ENCODE measurements around the gene KCNN3.
"Not testable (repeated sequence)": the region's sequence is repeated elsewhere in the genome, so short reads cannot be mapped to it uniquely, and the experiment has no call there.

KCNN3 gene

DNA sequence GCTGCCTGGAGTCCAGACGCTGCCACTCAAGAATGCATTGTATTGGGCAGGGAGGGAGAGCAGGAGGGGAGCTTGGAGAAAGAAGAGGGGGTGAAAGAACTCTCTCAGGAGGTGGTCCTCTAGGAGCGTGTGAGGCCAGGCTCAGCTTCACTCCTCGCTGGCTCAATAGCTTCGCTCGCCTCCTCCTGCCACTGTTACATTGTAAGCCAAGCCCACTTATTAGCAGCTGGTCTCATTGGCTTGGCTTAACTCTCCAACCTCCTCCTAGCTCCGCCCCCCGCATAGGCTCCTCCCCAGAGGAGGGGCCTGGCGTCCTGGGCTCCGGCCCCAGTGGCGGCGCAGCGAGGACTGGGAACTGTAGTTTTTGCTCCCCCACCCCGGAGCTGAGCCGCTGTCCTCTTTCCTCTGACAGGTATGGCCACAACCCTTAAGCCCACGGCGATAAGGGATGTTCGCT, at the start of gene KCNN3:
KCNN3 (minus strand) TSS at position 167 of the 457 bp plus-strand sequence. CDS start 317 bp downstream, outside the sequence.
- DNase-seq (ENCODE audit: low read depth): peak; percentile 79

DNA sequence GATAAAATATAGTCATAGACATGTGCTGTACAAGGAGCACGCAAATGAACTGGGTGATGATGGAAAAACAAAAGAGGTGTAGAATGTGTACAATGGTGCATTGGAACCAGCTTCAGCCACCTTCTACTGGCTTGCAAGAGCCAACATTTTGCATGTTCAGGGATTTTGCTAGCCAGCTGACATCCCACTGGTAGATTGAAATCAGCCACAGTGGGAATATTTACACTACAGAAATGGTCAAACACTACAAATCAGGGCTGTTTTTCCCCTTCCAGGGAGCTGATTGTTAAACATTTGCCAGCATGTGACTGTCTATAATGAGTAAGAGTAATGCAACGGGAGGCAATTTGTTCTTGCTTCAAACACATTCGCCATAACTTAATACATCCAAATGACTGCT, 43.2 kb upstream of the KCNN3 start:
- no peak for DNase-seq (ENCODE audit: low read depth)

DNA sequence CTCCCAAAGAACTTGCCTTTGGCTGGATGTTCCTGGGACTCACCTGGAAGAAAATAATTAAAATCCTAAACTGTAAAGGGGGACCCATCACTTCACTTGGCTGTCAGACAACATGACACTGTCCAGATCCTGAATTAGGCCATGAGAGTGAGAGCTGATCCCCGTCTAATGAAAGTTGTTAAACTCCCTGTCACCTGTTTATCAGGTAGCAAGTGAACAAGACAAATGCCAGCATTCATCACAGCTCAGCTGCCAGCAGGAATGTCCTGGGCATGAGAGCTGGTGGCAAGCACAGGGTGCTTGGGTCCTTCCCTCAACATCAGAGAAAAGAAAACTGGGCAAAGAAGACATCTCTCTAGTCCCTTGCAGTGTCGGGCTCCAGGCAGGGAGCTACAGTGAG, 42.7 kb upstream of the KCNN3 start:
- DNase-seq (ENCODE audit: low read depth): no peak

DNA sequence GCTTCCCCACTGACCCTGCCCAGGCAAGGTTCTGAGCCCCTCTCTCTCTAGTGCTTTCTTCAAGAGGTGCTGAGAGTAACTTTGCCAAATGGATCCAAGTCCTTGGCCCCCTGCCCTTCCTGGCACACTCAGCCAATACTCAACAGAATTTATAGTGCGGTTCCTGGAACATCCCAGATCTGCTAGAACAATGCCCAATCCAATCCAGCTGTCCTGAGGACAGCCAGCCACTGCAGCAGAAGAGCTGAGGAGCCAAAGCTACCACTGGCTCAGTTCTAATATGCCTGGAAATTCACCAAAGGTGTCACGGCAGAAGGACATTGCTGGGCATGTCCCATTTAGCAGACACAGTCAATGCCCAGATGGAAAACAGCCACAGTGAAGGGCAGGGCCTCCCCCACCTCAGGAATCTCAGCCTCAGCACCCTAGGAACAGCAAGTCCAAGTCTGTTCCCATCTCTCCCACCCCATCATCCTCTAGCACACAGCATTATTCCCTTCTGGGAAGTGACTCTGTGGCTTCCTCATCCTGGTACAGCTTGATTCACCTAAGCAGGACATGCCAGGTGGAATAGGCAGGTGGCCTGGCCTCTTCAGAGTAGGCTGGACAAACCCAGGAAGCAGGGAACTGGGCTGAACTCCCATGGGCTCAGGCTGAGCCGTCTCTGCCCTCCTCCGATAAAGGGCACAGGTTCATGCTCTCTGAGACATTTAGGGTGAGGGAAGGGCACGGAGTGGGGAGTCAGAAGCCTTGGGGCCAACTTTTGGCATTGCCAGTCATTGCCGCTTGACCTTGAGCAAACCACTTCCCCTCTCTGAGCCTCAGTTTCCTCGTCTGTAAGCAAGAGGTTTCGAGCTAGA, 41.8 kb upstream of the KCNN3 start:
- no peak for DNase-seq (ENCODE audit: low read depth)

DNA sequence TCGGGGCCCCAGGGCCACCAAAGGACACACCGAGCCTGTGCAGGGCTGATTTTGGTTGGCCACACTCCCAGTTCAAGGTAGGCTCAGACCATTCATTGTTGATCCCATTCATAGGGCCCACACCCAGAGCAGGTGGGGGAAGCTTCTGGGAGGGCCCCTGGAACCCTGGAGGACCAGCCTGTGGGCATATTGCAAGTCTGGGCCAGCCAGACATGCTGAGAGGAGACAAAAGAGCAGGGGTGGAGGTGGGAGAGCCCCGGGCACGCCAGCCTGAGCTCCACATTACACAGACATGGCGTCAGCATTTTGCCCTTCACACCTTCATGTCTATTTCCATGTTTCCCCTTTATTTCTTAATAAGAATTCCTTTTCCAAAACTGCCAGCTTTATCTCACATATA, 40.8 kb upstream of the KCNN3 start:
- no peak for DNase-seq (ENCODE audit: low read depth)

DNA sequence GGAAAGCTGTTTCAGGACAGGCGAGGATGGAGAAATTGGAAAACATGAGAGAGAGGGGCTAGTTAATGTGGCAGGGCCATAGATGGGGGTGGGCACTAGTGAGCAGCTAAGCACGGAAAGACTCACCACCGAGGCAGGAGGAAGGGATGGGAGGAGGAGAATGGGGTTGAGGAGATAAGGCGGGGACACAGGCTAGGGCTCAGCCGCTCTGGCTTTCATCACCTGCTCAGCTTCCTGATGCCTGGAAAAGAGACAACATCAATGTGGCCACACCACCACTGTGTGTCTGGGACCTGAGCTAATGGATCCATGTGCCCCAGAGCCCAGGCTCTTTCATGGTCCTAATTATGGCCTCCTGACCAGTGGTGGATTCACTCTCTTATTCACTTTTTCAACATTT, 38.9 kb upstream of the KCNN3 start:
- DNase-seq (ENCODE audit: low read depth): no peak

DNA sequence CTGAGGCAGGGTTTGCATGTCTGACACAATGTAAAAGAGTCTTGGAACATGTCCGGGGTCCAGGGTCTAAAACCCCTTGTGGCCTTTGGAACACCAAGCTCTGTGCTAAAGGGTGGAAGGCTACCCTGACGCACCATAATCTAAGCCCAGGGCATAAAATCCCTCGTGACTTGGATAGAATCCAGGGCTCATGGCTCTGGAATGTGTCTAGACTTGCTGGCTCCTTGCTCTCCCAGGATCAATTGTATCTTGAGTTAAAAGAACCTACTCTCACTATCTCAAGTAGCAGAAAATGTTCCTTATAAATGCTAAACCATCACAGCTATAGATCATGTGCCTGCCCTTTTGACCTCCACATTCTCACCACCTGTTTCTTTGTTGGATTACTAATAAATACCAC, 38.0 kb upstream of the KCNN3 start:
- DNase-seq (ENCODE audit: low read depth): not testable (repeated sequence)

DNA sequence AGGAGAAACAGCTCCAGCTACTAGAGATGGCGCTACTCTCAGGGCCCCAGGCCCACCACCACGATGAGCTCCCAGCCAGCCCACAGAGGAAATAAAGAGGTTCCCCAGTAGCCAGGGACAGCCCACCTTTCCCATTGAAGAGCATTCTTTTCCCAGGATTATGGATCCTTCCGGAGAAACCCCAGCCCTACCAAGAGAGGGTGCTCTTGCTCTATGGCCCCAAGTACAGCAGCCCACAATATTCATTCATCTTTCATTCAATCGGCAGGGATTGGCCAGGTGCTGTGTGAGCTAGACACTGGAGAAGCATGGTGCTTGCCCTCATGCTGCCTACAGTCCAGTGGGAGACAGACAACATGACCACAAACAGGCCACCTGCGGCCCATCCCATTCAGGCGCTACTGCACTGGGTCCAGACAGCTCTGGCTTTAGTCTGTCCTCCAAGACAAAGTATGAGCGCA, 36.6 kb upstream of the KCNN3 start:
- DNase-seq (ENCODE audit: low read depth): no peak

DNA sequence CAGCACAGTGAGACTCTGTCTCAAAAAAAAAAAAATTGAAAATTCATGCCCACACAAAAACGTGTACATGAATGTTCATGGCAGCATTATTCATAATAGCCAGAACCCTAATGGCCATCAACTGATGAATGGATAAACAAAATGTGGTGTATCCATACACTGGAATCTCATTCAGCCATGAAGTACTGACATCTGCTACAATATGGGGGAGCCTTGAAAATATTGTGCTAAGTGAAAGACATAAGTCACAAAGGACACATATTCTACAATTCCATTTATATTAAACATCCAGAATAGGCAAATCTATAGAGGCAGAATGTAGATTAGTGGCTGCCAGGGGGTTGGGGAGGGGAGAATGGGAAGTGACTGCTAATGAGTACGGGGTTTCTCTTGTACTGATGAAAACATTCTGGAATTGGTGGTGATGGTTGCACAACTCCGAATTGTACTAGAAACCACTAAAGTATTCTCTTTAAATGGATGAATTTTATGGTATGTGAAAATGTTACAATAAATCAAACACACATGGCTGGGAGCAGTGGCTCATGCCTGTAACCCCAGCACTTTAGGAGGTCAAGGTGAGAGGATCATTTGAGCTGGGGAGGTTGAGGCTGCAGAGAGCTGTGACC, 33.0 kb upstream of the KCNN3 start:
- no peak for DNase-seq (ENCODE audit: low read depth)

DNA sequence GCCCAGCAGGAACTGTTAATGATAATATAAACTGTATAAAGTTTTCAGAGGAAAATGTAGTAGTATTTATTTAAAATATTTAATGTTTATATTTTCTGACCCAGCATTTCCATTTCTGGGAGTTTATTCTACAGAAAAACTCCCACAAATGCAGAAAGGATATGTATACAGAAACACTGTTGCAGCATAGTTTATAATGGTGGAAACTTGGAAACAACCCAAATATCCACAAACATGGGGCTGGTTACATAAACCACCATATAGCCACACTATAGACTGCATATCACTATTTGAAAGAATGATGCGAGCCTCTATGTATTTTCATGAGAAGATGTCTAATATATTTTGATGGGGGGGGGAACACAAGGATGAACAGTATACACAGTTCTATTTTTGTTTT, 31.5 kb upstream of the KCNN3 start:
- DNase-seq (ENCODE audit: low read depth): no peak

DNA sequence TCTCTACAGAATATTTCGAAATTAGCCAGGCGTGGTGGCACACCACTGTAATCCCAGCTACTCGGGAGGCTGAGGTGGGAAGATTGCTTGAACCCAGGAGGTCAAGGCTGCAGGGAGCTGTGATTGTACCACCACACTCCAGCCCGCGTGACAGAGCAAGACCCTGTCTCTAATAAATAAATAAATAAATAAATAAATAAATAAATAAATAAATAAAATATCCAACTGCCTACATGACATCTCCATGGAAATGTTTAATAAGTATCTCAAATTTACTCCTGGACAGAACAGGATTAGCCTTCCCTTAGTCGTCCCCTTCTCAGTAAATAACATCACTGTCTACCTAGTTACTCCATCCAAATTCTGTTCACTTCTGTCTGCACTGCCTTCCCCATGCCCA, 29.0 kb upstream of the KCNN3 start:
- no peak for DNase-seq (ENCODE audit: low read depth)

DNA sequence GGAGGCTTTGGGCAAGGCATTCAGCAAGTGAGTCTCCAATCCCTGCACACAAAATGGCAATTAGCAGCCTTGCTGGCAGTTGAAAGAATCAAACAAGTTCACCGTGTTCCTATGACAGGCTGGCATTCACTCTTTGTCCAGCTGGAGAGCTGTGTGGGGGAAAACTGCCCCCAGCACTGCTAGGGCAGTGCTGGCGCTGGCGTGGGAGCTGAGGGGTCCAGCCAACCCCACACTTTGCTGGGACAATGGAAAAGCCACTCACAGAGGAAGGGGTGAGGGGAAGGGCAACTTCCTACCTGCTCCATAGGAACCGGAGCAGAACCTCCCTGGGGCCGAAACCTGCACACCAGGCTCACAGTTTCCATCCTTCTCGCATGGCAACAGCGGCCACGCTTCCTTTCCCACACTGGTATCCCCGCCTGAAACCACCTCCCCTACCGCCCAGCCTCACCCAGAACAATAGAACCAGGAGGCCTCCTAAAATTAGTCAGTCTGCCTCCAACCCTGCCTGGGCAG, 26.7 kb upstream of the KCNN3 start:
- DNase-seq (ENCODE audit: low read depth): no peak

DNA sequence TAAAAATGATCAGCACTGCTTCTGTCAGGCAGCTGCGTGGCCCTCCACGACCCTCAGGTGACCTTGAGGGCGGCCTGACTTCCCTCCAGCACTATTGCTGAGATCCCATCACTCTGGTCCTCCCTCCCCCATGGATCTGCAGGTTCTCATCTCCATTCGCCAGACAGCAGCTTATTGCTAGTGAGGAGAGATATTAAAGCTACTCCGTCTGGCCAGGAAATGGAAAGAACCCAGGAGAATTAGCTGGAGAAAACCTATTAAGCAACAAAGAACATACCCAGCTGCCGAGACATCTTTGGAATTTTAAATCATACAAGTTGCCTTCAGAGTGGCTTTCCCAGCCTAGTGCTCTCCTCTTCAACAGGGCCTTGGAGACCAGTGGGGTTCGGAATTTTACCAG, 25.7 kb upstream of the KCNN3 start:
- no peak for DNase-seq (ENCODE audit: low read depth)

DNA sequence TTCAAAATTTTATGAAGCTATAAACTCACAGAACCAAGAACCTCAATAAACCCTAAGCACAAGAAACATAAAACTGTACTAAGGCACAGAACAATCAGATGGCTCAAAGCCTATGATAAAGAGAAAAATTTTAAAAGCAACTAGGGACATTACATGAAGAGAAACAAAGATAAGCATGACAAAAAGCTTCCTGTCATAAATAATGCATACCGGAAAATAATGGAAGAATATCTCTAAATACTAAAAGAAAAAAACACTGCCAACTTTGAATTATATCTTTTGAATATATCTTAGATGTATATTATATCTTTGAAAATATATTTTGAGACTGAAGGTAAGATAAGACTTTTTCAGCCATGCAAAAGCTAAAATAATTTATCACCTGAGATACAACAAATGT, 21.4 kb upstream of the KCNN3 start:
- DNase-seq (ENCODE audit: low read depth): no peak

DNA sequence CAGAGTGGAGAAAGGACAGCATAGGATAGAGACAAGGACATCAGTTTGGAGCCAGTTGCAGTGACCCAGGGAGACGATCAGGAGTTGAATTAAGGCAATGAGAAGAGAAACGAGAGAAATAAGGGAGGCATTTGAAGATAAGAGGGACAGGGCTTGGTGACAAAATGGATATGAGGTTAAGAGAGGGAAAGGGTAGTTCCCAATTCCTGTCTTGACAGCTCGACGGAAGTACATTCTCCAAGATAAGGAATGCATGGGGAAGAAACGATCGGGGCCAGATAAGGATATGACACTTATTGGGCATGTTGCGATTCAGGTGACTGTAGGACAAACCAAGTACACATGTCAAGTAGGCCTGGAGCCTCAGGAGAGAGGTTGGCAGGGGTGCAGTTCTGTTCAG, 18.7 kb upstream of the KCNN3 start:
- DNase-seq (ENCODE audit: low read depth): no peak

DNA sequence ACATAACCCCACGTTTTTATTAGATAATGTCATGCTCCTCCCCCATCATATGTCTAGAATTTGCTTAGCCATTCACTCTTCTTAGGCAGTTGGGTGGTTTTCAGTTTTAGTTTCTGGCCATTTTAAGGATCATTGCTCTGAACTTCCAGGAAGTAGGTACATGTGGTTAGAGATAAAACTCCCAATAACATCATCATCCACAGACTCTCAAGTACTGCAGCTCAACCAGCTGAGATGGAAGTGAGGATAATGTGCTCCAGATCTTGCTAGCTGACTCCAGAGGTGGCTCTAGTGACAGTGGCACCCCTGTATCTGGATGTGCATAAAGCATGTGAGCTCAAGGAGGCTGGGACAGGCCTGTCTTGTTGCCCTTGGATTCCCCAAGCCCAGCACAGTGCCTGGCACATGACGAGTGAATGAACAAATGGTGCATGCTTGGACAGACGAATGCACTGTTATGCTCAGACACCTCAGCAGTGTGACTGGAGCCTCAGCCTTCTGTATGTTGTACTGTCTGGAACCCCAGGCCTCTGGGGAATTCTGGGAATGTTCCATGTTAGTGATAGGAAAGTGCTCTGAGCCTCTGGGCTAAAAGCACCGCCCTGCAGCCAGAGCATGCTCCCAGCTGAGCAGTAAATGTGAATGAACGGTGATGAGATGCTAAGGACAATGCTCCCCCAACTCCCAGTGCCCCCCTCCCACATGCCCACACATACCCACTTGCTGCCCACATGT, 16.4 kb upstream of the KCNN3 start:
- DNase-seq (ENCODE audit: low read depth): no peak

DNA sequence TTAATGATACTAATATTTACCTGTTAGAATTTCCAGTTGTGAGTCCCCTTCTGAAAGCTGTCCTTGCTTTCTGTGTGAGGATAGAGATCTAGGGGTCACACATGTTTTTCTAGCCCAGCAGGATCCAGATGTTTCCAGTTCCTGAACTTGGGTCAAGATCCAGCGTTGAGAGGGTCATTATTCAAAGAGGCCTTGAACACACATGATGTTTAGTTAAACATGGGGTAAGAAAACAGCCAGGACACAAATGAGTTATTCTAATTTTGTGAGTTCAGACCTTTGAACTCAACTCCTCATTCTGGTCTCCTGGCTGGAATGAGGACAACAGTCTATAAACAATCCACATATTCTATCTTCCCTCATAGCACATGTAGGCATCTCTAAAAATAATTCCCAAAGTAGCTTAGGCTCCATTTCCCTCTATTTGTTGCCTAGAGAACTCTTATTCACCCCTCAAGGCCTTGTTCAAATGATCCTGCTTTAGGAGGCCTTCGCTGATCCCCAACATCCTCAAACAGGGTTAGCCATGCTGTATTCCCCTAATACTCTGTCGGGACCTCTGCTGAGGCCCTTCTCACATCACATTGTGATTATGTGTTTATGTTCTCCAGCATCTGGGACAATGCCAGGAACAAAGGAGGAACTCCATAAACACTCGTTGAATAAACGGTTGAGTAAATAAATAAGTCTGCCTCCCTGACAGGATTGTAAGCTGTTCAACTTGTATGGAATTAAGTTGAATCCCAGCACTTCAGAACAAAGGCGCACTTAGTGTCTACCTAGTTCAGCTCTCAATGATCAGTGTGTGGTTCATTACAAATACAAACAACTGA, 15.0 kb upstream of the KCNN3 start:
- no peak for DNase-seq (ENCODE audit: low read depth)

DNA sequence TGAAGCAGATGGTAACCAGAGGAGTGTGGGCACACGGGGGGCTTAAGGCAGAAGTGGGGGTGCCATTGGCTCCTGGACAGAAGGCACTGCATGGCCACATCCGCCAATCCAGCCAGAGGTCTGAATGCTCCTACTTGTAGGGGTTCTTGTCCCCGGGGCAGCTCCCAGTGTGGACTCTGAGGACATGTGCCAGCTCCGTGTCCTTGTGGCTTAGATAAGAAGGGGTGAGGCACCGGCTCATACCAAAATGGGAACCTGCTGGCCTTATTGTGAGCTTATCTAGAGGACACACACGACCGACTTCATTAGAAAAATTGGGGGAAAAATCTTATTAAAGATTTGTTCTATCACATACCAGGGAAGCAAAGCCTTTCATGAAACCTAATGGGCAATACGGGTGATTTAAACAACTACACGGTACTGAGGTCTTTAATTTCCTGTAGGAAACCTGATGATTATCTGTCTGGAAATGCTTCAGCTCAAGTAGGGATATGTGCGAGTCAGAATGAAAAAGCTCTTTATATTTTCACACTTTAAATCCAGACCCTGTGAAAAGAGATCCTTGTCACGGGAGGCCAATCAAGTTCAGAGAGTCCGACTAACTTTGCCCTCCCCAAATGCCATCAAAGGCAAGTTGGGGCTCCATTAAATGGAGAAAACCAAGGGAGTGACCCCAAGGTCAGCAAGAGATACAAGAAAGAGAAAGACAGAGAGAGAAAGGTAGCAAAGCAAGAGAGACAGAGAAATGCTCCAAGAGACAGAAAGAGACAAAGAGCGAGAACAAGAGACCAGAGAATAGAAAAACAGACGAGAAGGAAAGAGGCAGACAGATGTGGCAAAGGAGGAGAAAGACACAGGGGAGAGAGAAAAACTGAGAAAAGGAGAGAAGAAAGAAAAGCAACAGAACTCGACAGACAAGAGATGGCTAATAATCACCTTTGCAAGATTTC, 14.1 kb upstream of the KCNN3 start:
- DNase-seq (ENCODE audit: low read depth): no peak

DNA sequence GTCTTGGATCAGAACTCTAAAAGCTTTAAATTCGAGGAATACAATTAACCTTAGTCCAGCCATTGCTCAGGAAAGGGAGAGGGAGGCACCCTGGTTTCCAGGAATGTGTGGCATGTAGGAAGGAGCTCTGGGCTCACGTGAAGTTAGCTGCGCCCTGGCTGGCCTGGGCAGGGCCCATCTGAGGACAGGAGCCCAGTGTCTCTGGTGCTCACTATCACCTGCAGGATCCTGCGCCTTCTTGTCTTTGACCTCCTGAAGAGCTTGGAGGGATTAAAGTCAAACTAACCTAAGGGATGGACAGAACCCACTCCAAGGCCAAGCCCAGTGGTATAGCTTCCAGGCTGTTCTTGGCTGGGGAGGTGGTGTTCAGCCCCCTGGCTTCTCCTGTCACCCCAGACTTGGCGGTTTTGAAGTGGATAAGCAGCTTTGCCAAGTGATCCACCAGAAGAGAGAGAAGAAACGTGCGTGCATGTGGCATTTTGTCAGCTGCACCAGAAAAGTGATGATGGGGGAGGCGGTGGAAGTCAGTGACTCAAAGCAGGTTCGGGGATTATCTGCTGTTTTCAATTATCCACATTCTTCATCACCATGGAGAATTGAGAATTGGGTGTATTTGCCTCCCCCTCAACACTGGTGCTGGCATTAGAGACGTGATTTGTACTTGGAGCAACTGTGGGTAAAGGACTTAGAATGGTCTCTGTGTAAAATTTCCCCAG, 11.9 kb upstream of the KCNN3 start:
- no peak for DNase-seq (ENCODE audit: low read depth)

DNA sequence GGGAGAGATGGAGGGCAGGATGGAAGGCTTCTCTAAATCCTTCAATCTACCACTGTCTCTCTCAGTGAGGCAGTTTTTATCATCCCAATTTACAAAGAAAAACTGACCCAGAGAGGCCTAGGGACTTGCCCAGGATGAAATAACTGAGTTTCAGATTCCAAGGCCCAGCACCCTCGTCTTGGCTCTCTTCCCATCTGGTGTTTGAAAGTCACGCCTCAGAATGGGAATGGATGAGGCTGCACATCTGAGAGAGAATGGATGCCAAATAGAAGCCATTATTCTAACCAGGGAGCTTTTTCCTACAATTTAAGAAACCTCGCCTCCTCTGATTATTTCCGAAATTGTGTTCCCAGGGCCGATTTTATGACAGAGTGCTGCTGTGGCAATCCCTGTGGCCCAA, 10.6 kb upstream of the KCNN3 start:
- no peak for DNase-seq (ENCODE audit: low read depth)

All from activated T-cell treated with anti-CD3 and anti-CD28 coated beads for 48 hours (primary cell).